Measurements from ENCODE around the gene TES.

The TES gene

DNA sequence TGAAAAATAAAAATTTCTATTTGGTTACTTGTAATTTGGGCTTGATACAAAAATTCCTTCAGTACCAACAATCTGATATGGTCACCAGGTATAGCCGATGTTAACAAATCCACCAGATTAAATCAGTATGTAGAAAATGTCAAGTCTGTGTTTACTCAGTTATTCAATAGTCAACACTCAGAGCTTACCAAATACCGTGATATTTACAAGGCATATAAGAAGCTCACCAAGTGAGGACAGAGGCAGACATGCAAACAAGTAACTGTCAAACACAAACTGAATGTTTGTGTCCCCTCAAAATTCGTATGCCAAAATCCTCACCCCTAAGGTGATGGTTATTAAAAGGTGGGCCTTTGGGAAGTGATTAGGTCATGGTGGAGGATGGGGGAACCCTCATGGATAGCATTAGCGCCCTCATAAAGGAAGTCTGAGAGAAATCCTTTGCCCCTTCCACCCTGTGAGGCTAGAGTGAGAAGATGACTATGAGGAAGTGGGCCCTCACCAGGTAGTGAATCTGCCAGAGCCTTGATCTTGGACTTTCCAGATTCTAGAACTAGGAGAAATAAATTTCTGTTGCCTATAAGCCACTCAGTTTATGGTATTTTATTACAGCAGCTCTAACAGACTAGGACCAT is 63.1 kb downstream of the TES start:
- Histone ChIP-seq H3K4me1 (ENCODE audit: insufficient read depth, low read length) (peaks cover 42% of the 10 kb centered on the region), H3K36me3 (ENCODE audit: insufficient read depth, low read length) (no peaks in the 10 kb centered on the region), H3K27me3 (ENCODE audit: control insufficient read depth in 1 of 2, insufficient read depth in 2 of 2, low read length in 2 of 2) (no peaks in the 10 kb centered on the region), H3K4me3 (ENCODE audit: low read depth in 1 of 2, low read length in 2 of 2) (no peak overlapping the region), H3K9me3 (ENCODE audit: low read length) (no peaks in the 10 kb centered on the region), H3K27ac (ENCODE audit: low read depth, low read length) (peak overlapping the region; percentile 46), H3K9ac (ENCODE audit: low read length) (no peak overlapping the region)

DNA sequence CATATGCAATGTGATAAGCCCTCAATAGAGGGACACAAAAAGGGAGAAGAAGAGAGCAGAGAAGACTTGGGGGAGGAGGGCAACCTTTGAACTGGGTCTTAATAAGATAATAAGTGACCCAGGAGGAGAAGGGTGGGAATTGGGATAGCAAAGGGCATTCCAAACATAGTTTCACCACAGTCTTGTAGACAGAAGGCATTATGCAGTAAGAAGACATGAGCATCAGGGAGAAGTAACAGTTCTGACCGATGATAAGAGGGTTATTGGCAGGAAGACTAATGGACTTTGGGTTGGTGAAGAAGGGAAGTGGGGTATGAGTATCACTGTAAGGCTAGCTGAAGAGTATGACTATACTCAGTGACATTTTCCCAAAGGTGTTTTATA is 63.6 kb downstream of the TES start:
- peak overlapping the region; percentile 46 for H3K27ac ChIP-seq (ENCODE audit: low read depth, low read length)
- H3K36me3 ChIP-seq (ENCODE audit: insufficient read depth, low read length) = no peaks in the 10 kb centered on the region

DNA sequence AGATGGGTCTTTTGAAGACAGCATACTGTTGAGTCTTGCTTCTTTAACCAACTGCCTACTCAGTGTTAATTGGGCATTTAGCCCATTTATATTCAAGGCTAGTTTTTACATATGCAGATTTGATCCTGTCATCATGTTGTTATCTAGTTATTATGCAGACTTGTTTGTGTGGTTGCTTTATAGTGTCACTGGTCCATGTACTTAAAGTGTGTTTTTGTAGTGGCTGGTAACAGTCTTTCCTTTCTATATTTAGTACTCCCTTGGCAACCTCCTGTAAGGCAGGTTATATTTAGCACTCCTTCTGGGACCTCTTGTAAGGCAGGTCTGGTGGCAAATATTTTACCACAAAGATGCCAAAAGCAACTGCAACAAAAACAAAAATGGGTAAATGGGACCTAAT is 66.7 kb downstream of the TES start:
- peaks cover 13% of the 10 kb centered on the region for H3K4me1 ChIP-seq (ENCODE audit: insufficient read depth, low read length)
- H3K27ac ChIP-seq (ENCODE audit: low read depth, low read length) = no peak overlapping the region
- no peak overlapping the region for H3K9ac ChIP-seq (ENCODE audit: low read length)
- H3K9me3 ChIP-seq (ENCODE audit: low read length) = no peaks in the 10 kb centered on the region
- no peak overlapping the region for H3K4me3 ChIP-seq (ENCODE audit: low read depth in 1 of 2, low read length in 2 of 2)
- no peaks in the 10 kb centered on the region for H3K36me3 ChIP-seq (ENCODE audit: insufficient read depth, low read length)
- no peaks in the 10 kb centered on the region for H3K27me3 ChIP-seq (ENCODE audit: control insufficient read depth in 1 of 2, insufficient read depth in 2 of 2, low read length in 2 of 2)

More for the DNA sequence above, 63.6 kb downstream of the TES start:
- Histone ChIP-seq H3K27me3 (ENCODE audit: control insufficient read depth in 1 of 2, insufficient read depth in 2 of 2, low read length in 2 of 2) (no peaks in the 10 kb centered on the region), H3K4me3 (ENCODE audit: low read depth in 1 of 2, low read length in 2 of 2) (no peak overlapping the region), H3K9ac (ENCODE audit: low read length) (no peak overlapping the region), H3K4me1 (ENCODE audit: insufficient read depth, low read length) (peaks cover 38% of the 10 kb centered on the region), H3K9me3 (ENCODE audit: low read length) (no peaks in the 10 kb centered on the region)

DNA sequence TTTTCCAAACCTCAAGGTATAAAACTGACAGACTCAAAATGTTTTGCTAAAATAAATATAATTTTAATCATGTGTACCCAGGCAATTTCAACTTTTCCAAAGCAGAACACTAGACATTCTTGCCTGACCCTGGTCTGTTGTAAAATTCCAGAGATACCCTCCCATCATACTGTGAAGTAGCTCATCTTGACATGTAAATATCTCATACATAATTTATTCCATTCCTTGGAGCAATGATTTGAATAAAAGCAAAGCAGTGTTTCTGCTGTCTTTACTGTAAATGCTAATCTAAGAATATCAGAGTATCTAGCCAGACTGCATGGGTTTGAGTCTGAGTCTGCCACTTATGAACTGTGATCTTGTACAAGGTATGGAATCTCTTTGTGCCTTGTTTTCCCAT is 68.9 kb downstream of the TES start:
- no peaks in the 10 kb centered on the region for H3K36me3 ChIP-seq (ENCODE audit: insufficient read depth, low read length)
- no peak overlapping the region for H3K27ac ChIP-seq (ENCODE audit: low read depth, low read length)
- no peaks in the 10 kb centered on the region for H3K9me3 ChIP-seq (ENCODE audit: low read length)
- H3K9ac ChIP-seq (ENCODE audit: low read length) = no peak overlapping the region
- H3K27me3 ChIP-seq (ENCODE audit: control insufficient read depth in 1 of 2, insufficient read depth in 2 of 2, low read length in 2 of 2) = no peaks in the 10 kb centered on the region
- H3K4me3 ChIP-seq (ENCODE audit: low read depth in 1 of 2, low read length in 2 of 2) = no peak overlapping the region
- no peaks in the 10 kb centered on the region for H3K4me1 ChIP-seq (ENCODE audit: insufficient read depth, low read length)

DNA sequence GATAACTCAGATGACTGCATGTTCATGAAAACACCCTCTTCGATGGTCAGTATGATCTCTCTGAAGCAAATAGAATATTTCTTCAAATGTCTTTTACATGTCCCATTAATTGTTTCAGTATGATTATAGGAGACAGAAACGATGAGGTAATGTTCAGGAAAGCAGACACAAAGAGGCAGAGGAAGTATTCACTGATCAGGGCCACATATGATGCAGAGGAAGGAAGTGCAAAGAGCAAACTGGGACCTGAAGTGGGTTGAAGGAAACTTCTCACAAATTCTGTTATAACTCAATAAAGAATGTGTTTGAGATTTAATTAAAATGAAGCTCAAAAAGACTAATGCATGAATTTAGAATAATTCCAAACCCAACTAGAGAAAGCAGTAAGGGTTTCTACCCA is 70.5 kb downstream of the TES start:
- Histone ChIP-seq H3K4me1 (ENCODE audit: insufficient read depth, low read length) (no peaks in the 10 kb centered on the region), H3K36me3 (ENCODE audit: insufficient read depth, low read length) (no peaks in the 10 kb centered on the region), H3K27ac (ENCODE audit: low read depth, low read length) (no peak overlapping the region), H3K9me3 (ENCODE audit: low read length) (no peaks in the 10 kb centered on the region), H3K4me3 (ENCODE audit: low read depth in 1 of 2, low read length in 2 of 2) (no peak overlapping the region), H3K27me3 (ENCODE audit: control insufficient read depth in 1 of 2, insufficient read depth in 2 of 2, low read length in 2 of 2) (no peaks in the 10 kb centered on the region), H3K9ac (ENCODE audit: low read length) (no peak overlapping the region)

DNA sequence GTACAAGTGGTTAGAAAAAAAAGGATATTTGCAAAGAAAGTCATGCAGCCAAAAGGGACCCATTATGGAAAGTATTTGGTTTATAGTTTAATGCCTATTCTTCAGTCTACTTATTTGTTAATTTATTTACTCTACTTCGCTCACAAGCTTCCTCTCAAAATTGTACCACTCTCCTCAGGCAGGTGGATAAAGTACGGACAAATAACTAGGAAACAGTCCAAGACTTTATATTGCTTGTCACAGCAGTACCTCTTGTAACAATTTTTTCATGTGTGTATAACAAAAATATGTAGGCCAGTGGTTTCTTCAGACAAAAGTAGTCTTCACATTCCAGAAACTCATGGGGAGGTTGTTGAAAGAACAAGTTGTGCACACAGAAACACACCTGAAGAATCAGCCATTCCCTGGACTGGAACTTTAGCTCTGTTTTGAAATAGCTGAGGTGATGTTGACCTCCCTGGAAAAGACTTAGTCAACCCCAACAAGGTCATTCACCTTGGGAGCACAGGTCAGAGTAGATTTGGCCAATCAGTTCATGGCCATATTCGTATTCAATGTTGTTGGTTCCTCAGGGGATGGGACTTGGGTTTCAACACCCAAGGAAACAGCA is 73.4 kb downstream of the TES start:
- Histone ChIP-seq H3K9me3 (ENCODE audit: low read length) (no peaks in the 10 kb centered on the region), H3K4me1 (ENCODE audit: insufficient read depth, low read length) (no peaks in the 10 kb centered on the region), H3K4me3 (ENCODE audit: low read depth in 1 of 2, low read length in 2 of 2) (no peak overlapping the region), H3K27me3 (ENCODE audit: control insufficient read depth in 1 of 2, insufficient read depth in 2 of 2, low read length in 2 of 2) (no peaks in the 10 kb centered on the region), H3K36me3 (ENCODE audit: insufficient read depth, low read length) (no peaks in the 10 kb centered on the region), H3K27ac (ENCODE audit: low read depth, low read length) (no peak overlapping the region), H3K9ac (ENCODE audit: low read length) (no peak overlapping the region)

DNA sequence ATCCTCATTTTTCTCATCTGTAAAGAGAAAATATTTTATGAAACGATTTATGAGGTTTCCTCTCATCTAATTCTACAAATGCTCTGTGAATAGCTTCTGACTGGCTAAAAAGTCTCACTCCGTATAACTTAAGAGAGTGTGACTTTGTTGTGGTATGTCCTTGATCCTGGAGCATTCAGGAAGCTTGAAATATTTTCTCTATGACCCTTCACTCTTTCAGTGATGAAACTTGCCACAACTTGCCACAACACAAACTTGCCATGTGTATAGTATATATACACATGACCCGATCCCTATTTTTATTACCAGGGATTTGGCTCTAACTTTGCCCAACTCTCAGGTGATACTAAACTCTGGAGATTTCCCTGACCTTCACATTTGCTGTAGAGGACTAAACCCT is 74.1 kb downstream of the TES start:
- no peak overlapping the region for H3K9ac ChIP-seq (ENCODE audit: low read length)
- no peak overlapping the region for H3K4me3 ChIP-seq (ENCODE audit: low read depth in 1 of 2, low read length in 2 of 2)
- no peaks in the 10 kb centered on the region for H3K36me3 ChIP-seq (ENCODE audit: insufficient read depth, low read length)
- H3K27me3 ChIP-seq (ENCODE audit: control insufficient read depth in 1 of 2, insufficient read depth in 2 of 2, low read length in 2 of 2) = no peaks in the 10 kb centered on the region
- no peaks in the 10 kb centered on the region for H3K4me1 ChIP-seq (ENCODE audit: insufficient read depth, low read length)
- no peak overlapping the region for H3K27ac ChIP-seq (ENCODE audit: low read depth, low read length)
- H3K9me3 ChIP-seq (ENCODE audit: low read length) = no peaks in the 10 kb centered on the region

DNA sequence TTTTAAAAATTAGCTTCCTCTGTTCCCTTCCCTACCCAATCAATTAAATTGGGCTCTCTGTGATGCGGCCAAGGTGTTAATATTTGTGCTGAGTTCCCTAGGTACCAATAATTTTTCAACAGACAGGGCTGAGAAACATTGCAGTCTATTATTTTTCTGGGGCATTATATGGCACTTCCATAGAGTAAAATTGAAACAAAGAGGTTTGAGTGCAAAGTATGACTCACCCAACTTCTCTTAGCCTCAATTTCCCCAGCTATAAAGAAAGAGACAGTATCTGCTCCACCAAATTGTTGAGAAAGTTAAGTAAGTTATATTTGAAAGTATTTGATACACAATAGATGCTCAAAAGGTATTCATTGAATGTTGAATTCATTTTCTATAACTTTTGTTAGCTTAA is 74.9 kb downstream of the TES start:
- H3K4me3 ChIP-seq (ENCODE audit: low read depth in 1 of 2, low read length in 2 of 2) = no peak overlapping the region
- H3K9ac ChIP-seq (ENCODE audit: low read length) = no peak overlapping the region
- no peak overlapping the region for H3K27ac ChIP-seq (ENCODE audit: low read depth, low read length)
- H3K9me3 ChIP-seq (ENCODE audit: low read length) = no peaks in the 10 kb centered on the region
- H3K4me1 ChIP-seq (ENCODE audit: insufficient read depth, low read length) = no peaks in the 10 kb centered on the region
- H3K27me3 ChIP-seq (ENCODE audit: control insufficient read depth in 1 of 2, insufficient read depth in 2 of 2, low read length in 2 of 2) = no peaks in the 10 kb centered on the region
- no peaks in the 10 kb centered on the region for H3K36me3 ChIP-seq (ENCODE audit: insufficient read depth, low read length)

DNA sequence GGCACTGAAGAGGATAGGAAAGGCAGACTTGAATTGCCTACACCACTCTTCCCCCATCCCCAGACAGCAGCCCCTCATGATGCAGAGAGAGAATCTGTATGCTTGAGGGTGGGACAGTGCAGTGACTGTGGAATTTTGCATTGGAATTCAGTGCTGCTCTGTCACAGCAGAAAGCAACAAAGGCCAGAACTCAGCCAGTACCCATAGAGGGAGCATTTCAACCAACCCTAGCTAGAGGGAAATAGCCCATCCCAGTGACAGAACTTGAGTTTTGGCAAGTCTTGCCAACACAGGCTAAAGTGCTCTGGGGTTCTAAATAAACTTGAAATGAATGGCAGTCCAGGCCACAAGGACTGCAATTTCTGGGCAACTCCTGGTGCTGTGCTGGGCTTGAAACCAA is 80.4 kb downstream of the TES start:
- no peaks in the 10 kb centered on the region for H3K9me3 ChIP-seq (ENCODE audit: low read length)
- H3K4me3 ChIP-seq (ENCODE audit: low read depth in 1 of 2, low read length in 2 of 2) = no peak overlapping the region
- no peaks in the 10 kb centered on the region for H3K36me3 ChIP-seq (ENCODE audit: insufficient read depth, low read length)
- H3K4me1 ChIP-seq (ENCODE audit: insufficient read depth, low read length) = no peaks in the 10 kb centered on the region
- no peak overlapping the region for H3K9ac ChIP-seq (ENCODE audit: low read length)
- H3K27me3 ChIP-seq (ENCODE audit: control insufficient read depth in 1 of 2, insufficient read depth in 2 of 2, low read length in 2 of 2) = no peaks in the 10 kb centered on the region
- no peak overlapping the region for H3K27ac ChIP-seq (ENCODE audit: low read depth, low read length)

DNA sequence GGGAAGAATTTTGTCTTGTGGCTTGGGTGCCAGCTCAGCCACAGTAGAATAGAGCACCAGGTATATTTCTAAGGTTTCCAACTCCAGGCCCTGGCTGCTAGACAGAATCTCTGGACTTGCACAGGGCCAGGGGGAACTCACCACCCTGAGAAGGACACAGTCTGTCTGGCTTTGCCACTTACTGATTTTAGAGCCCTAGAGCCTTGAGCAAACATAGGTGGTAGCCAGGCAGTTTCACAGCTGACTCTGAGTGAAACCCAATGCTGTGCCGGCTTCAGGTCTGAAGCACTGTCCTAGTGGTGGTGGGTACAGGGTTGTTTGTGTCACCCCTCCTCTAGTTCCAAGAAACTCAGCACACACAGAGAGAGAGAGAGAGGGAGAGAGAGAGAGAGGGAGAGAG is 81.6 kb downstream of the TES start:
- no peak overlapping the region for H3K4me3 ChIP-seq (ENCODE audit: low read depth in 1 of 2, low read length in 2 of 2)
- H3K9me3 ChIP-seq (ENCODE audit: low read length) = no peaks in the 10 kb centered on the region
- H3K9ac ChIP-seq (ENCODE audit: low read length) = no peak overlapping the region
- H3K36me3 ChIP-seq (ENCODE audit: insufficient read depth, low read length) = no peaks in the 10 kb centered on the region
- H3K27ac ChIP-seq (ENCODE audit: low read depth, low read length) = no peak overlapping the region
- H3K4me1 ChIP-seq (ENCODE audit: insufficient read depth, low read length) = no peaks in the 10 kb centered on the region
- no peaks in the 10 kb centered on the region for H3K27me3 ChIP-seq (ENCODE audit: control insufficient read depth in 1 of 2, insufficient read depth in 2 of 2, low read length in 2 of 2)

DNA sequence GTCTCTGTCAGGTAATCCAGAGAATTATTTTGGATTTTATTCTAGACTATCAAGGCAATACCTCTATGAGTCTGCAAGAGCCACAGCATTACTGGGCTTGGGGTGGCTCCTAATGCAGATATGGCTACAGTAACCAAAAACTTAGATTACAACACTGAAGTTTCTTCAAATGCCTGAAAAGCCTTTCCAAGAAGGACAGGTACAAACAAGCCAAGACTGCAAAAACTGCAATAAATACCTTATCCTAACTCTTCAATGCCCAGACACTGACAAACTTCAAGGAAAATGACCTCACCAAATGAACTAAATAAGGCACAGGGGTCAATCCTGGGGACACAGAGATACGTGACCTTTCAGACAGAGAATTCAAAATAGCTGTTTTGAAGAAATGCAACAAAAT is 82.0 kb downstream of the TES start:
- no peak overlapping the region for H3K9ac ChIP-seq (ENCODE audit: low read length)
- H3K27me3 ChIP-seq (ENCODE audit: control insufficient read depth in 1 of 2, insufficient read depth in 2 of 2, low read length in 2 of 2) = no peaks in the 10 kb centered on the region
- H3K4me1 ChIP-seq (ENCODE audit: insufficient read depth, low read length) = no peaks in the 10 kb centered on the region
- no peak overlapping the region for H3K27ac ChIP-seq (ENCODE audit: low read depth, low read length)
- H3K36me3 ChIP-seq (ENCODE audit: insufficient read depth, low read length) = no peaks in the 10 kb centered on the region
- no peak overlapping the region for H3K4me3 ChIP-seq (ENCODE audit: low read depth in 1 of 2, low read length in 2 of 2)
- H3K9me3 ChIP-seq (ENCODE audit: low read length) = no peaks in the 10 kb centered on the region

DNA sequence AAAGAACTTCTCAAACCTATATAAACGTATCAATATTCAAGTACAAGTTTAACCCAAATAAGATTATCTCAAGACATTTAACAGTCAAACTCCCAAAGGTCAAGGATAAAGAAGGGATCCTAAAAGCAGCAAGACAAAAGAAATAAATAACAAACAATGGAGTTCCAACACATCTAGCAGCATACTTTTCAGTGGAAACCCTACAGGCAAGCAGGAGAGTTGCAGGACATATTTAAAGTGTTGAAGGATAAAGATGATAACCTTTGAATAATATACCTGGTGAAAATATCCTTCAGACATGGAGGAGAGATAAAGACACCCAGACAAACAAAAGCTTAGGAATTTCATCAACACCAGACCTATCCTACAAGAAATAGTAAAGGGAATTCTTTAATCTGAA is 82.8 kb downstream of the TES start:
- Histone ChIP-seq H3K4me3 (ENCODE audit: low read depth in 1 of 2, low read length in 2 of 2) (no peak overlapping the region), H3K36me3 (ENCODE audit: insufficient read depth, low read length) (no peaks in the 10 kb centered on the region), H3K27ac (ENCODE audit: low read depth, low read length) (no peak overlapping the region), H3K9me3 (ENCODE audit: low read length) (no peaks in the 10 kb centered on the region), H3K4me1 (ENCODE audit: insufficient read depth, low read length) (no peaks in the 10 kb centered on the region), H3K27me3 (ENCODE audit: control insufficient read depth in 1 of 2, insufficient read depth in 2 of 2, low read length in 2 of 2) (no peaks in the 10 kb centered on the region), H3K9ac (ENCODE audit: low read length) (no peak overlapping the region)

All from muscle layer of colon (tissue), 2 donors.